Hair follicle dermal papilla cell (primary cell): ENCODE measurements around the gene VSX1. TPM values are rescaled to one million over a fixed set of nuclear protein-coding genes. Genes with fewer than 3 reads are reported as not detected.

Source experiments
- total RNA-seq: library from RNA; depleted of rRNA; stranded (reverse); fragments of >200 nt; gene quantifications from 2 replicates; pipeline ENCODE4 v1.2.3, GENCODE V29; 2012

The VSX1 gene
- total RNA-seq, result not detected in 2 replicates

GRCh38 chr20:25081730-25082497, at the start of gene VSX1:
Gene VSX1, minus strand, starts transcription at chr20:25082141. Its CDS starts 45 bp downstream, at chr20:25082096.

GRCh38 chr20:25058051-25058846, 23.7 kb downstream of the VSX1 start, which contains the start of gene ACSS1:
Gene ACSS1, minus strand, starts transcription at chr20:25058139. Its CDS starts 37 bp downstream, at chr20:25058102.

Other genes with a start within 250 kb of the VSX1 start
- gene CST7, start 132.9 kb downstream of the VSX1 start, total RNA-seq, result not detected in 2 replicates
- 48.1 and 52.6 TPM in 2 replicates for gene APMAP, start 89.4 kb downstream of the VSX1 start, total RNA-seq
- gene ACSS1, start 24.0 kb downstream of the VSX1 start, total RNA-seq, result 11.7 and 15.9 TPM in 2 replicates
- gene ENTPD6, start 113.6 kb upstream of the VSX1 start, total RNA-seq, result 39.8 and 40.1 TPM in 2 replicates
- 92.2 and 95.9 TPM in 2 replicates for gene PYGB, start 165.9 kb upstream of the VSX1 start, total RNA-seq